D721Med (cell line): ENCODE results near the gene SDCCAG8.

Experiments
- DNase-seq: peaks from one replicate; pipeline ENCODE4 v3.0.0; 2011; ENCODE audit warnings: low spot score; ENCODE audit not compliant: insufficient read length
- FAIRE-seq: peaks from 2 replicates; lab custom pipeline; 2011; peaks lifted over from hg19 to GRCh38; lab: Jason Lieb, UNC
- CTCF ChIP-seq: IDR thresholded peaks from 2 replicates; pipeline ENCODE4 v1.5.1; 2012; ENCODE audit warnings: mild to moderate bottlenecking, control low read depth; ENCODE audit not compliant: insufficient read depth; ENCODE audit errors: missing control alignments

Gene SDCCAG8

GRCh38 chr1:243494741-243495431 is 239.0 kb downstream of the SDCCAG8 start:
- DNase-seq (no peak), FAIRE-seq (no peak)

GRCh38 chr1:243495442-243496186 is 239.8 kb downstream of the SDCCAG8 start:
- no peak for DNase-seq
- FAIRE-seq: no peak

More at GRCh38 chr1:243494741-243495431, 239.0 kb downstream of the SDCCAG8 start:
- TF ChIP-seq CTCF: no peak

DNA sequence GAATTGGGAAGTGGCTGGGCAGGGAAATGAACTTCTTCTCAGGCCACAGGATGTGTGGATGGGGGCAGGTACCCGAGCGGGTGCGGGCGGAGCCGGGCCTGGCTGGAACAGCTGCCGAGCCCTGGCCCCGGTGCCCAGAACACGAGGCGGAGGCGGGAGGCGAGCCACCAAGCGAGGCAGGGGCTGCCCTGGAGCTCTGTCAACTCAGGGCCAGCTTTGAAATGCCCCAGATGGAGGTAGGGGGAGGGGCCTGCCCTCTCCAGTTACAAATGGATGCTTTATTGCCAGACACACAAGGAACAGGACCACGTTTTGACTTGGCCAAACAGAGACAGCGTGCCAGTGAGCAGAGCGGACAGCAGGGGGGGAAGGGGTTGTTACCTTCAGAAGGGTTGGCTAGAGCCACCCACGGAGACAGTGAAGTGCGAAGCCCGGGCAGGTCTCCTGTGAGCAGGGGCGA is 240.4 kb downstream of the SDCCAG8 start:
- no peak for FAIRE-seq
- no peak for TF ChIP-seq CTCF
- no peak for DNase-seq

More at GRCh38 chr1:243495442-243496186, 239.8 kb downstream of the SDCCAG8 start:
- TF ChIP-seq CTCF: no peak

- no peak for FAIRE-seq
- TF ChIP-seq CTCF: no peak
- DNase-seq: no peak
Measured at GRCh38 chr1:243496806-243497205, 241.0 kb downstream of the SDCCAG8 start.

GRCh38 chr1:243497939-243498681 is 242.3 kb downstream of the SDCCAG8 start:
- DNase-seq: no peak
- no peak for FAIRE-seq
- no peak for TF ChIP-seq CTCF

DNA sequence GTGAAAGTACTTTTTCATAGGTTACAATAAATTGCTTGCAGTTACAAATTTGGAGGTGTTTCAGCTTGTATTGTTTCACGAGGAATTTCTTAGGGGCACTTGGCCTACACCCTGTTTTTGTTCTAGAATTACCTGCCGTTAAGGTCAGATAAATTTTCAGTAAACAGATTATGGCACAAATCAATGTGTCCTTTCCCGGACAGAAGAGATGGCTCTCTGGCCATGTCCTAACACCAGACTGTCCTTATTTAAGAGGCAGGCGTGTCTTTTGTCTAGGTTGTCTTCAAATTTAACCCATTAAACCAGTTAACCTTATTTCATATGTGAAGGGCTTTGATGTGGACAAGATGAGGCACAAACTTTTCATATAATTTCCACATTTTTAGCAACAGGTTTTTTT is 243.4 kb downstream of the SDCCAG8 start:
- no peak for TF ChIP-seq CTCF
- no peak for DNase-seq
- FAIRE-seq: peak; percentile 32
